Neural progenitor cell (in vitro differentiated cells): Measurements from ENCODE around the gene FOSB.

Experiments
- CTCF ChIP-seq: fragments of 200-600 bp; sonication (generic); IDR thresholded peaks from 2 replicates; pipeline ENCODE4 v1.5.1; 2017; ENCODE audit warnings: antibody characterized with exemption, mild to moderate bottlenecking
- EZH2 ChIP-seq: fragments of 200-600 bp; sonication (generic); IDR thresholded peaks from 2 replicates; pipeline ENCODE4 v1.6.1; 2017; ENCODE audit warnings: antibody characterized with exemption, mild to moderate bottlenecking, moderate library complexity

GRCh38 chr19:45483033-45483432, 15.2 kb downstream of the FOSB start:
- TF ChIP-seq CTCF (no peak), EZH2 (no peak)
